CD1c-positive myeloid dendritic cell (primary cell): ENCODE data around the gene ESR2.
"Not testable (repeated sequence)": the region's sequence is repeated elsewhere in the genome, so short reads cannot be mapped to it uniquely, and the experiment has no call there.

Source experiments
- DNase-seq: peaks from one replicate; pipeline ENCODE4 v3.0.0-alpha.2; 2016; ENCODE audit errors: extremely low spot score

ESR2 gene

GRCh38 chr14:64089920-64090319, 204.3 kb downstream of the ESR2 start:
- no peak for DNase-seq

- no peak for DNase-seq
Observed at GRCh38 chr14:64088647-64088964, 205.6 kb downstream of the ESR2 start.

GRCh38 chr14:64082837-64083236, 211.3 kb downstream of the ESR2 start:
- no peak for DNase-seq

GRCh38 chr14:64081174-64081746, 212.9 kb downstream of the ESR2 start:
- DNase-seq, result no peak

GRCh38 chr14:64080452-64080851, 213.7 kb downstream of the ESR2 start:
- DNase-seq, result no peak

- DNase-seq, result no peak
Observed at GRCh38 chr14:64075613-64076005, 218.6 kb downstream of the ESR2 start.

- DNase-seq, result no peak
Observed at GRCh38 chr14:64074961-64075612, 219.1 kb downstream of the ESR2 start.

GRCh38 chr14:64069634-64070359, 224.4 kb downstream of the ESR2 start:
- DNase-seq, result no peak

- no peak for DNase-seq
Observed at GRCh38 chr14:64064447-64064846, 229.7 kb downstream of the ESR2 start.

- no peak for DNase-seq
Observed at GRCh38 chr14:64062381-64063115, 231.6 kb downstream of the ESR2 start.

- no peak for DNase-seq
Observed at GRCh38 chr14:64061706-64062105, 232.5 kb downstream of the ESR2 start.

- no peak for DNase-seq
Observed at GRCh38 chr14:64061115-64061514, 233.1 kb downstream of the ESR2 start.

- no peak for DNase-seq
Observed at GRCh38 chr14:64060648-64061096, 233.5 kb downstream of the ESR2 start.

- no peak for DNase-seq
Observed at GRCh38 chr14:64060199-64060545, 234.0 kb downstream of the ESR2 start.

- DNase-seq, result no peak
Observed at GRCh38 chr14:64059454-64060198, 234.5 kb downstream of the ESR2 start.

- no peak for DNase-seq
Observed at GRCh38 chr14:64053694-64054669, 240.2 kb downstream of the ESR2 start.

GRCh38 chr14:64049616-64050381, 244.4 kb downstream of the ESR2 start:
- no peak for DNase-seq

GRCh38 chr14:64045091-64045490, 249.1 kb downstream of the ESR2 start:
- DNase-seq, result no peak

- DNase-seq, result not testable (repeated sequence)
Observed at GRCh38 chr14:64043296-64043695, 250.9 kb downstream of the ESR2 start.

GRCh38 chr14:64040044-64040443, 254.1 kb downstream of the ESR2 start:
- DNase-seq, result no peak
